ENCODE data around the gene IRF2. TPM values are rescaled to one million over a fixed set of nuclear protein-coding genes. Genes with fewer than 3 reads are reported as not detected.
A peak's percentile ranks its signal among the peaks of the same experiment; 100 is the strongest.

IRF2 gene
- total RNA-seq, 1 donor from 2014 or later, result 18.8 TPM

- H3K27me3 ChIP-seq (ENCODE audit: control insufficient read depth in 3 of 3, insufficient read depth in 3 of 3, low read length in 3 of 3), result no peaks in the 10 kb centered on the region
- H3K36me3 ChIP-seq (ENCODE audit: control insufficient read depth in 3 of 3, insufficient read depth in 3 of 3, low read length in 3 of 3), result no peaks in the 10 kb centered on the region
- no peak overlapping the region for H3K27ac ChIP-seq (ENCODE audit: low read depth, low read length)
- no peak overlapping the region for H3K9ac ChIP-seq (ENCODE audit: low read depth in 1 of 3, low read length in 3 of 3)
- peaks cover 4 to 19% (median 6%) of the 10 kb centered on the region in 3 donors for H3K4me1 ChIP-seq (ENCODE audit: control insufficient read depth in 3 of 3, insufficient read depth in 3 of 3, low read length in 3 of 3)
- H3K9me3 ChIP-seq (ENCODE audit: control insufficient read depth in 3 of 3, low read length in 3 of 3), result no peaks in the 10 kb centered on the region
- H3K4me3 ChIP-seq (ENCODE audit: low read length in 3 of 3), result no peak overlapping the region
These were observed 111.1 kb downstream of the IRF2 start for GRCh38 chr4:184363258-184363657.

- Histone ChIP-seq H3K9ac (ENCODE audit: low read depth in 1 of 3, low read length in 3 of 3) (no peak overlapping the region), H3K4me3 (ENCODE audit: low read length in 3 of 3) (no peak overlapping the region), H3K27ac (ENCODE audit: low read depth, low read length) (no peak overlapping the region), H3K36me3 (ENCODE audit: control insufficient read depth in 3 of 3, insufficient read depth in 3 of 3, low read length in 3 of 3) (no peaks in the 10 kb centered on the region), H3K27me3 (ENCODE audit: control insufficient read depth in 3 of 3, insufficient read depth in 3 of 3, low read length in 3 of 3) (no peaks in the 10 kb centered on the region), H3K4me1 (ENCODE audit: control insufficient read depth in 3 of 3, insufficient read depth in 3 of 3, low read length in 3 of 3) (peaks cover 4 to 21% (median 8%) of the 10 kb centered on the region in 3 donors), H3K9me3 (ENCODE audit: control insufficient read depth in 3 of 3, low read length in 3 of 3) (no peaks in the 10 kb centered on the region)
These were observed 112.0 kb downstream of the IRF2 start for GRCh38 chr4:184362396-184362795.

GRCh38 chr4:184361443-184361842, 112.9 kb downstream of the IRF2 start:
- Histone ChIP-seq H3K27me3 (ENCODE audit: control insufficient read depth in 3 of 3, insufficient read depth in 3 of 3, low read length in 3 of 3) (no peaks in the 10 kb centered on the region), H3K4me3 (ENCODE audit: low read length in 3 of 3) (no peak overlapping the region), H3K4me1 (ENCODE audit: control insufficient read depth in 3 of 3, insufficient read depth in 3 of 3, low read length in 3 of 3) (peaks cover 4 to 21% (median 8%) of the 10 kb centered on the region in 3 donors), H3K9me3 (ENCODE audit: control insufficient read depth in 3 of 3, low read length in 3 of 3) (no peaks in the 10 kb centered on the region), H3K36me3 (ENCODE audit: control insufficient read depth in 3 of 3, insufficient read depth in 3 of 3, low read length in 3 of 3) (no peaks in the 10 kb centered on the region), H3K27ac (ENCODE audit: low read depth, low read length) (no peak overlapping the region), H3K9ac (ENCODE audit: low read depth in 1 of 3, low read length in 3 of 3) (no peak overlapping the region)

DNA sequence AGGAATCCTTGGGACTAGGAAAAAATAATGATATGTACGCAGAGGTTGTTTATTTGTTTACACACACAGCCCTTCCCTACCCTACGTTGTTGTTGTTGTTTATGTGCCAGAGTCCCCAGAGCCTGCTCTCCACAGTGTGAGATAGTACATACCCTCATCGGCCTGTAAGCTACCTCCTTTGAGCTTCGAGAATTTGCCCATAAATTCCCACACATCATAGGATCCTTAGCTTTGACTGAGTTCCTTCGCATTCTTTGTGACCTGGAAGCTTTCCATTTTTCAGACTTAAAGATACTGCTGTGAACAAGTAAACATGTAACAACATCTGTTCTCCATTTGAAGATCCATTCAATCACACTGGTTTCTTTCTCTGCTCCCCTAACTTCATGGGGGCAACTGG, 114.5 kb downstream of the IRF2 start:
- Histone ChIP-seq H3K9me3 (ENCODE audit: control insufficient read depth in 3 of 3, low read length in 3 of 3) (no peaks in the 10 kb centered on the region), H3K27ac (ENCODE audit: low read depth, low read length) (no peak overlapping the region), H3K4me3 (ENCODE audit: low read length in 3 of 3) (no peak overlapping the region), H3K9ac (ENCODE audit: low read depth in 1 of 3, low read length in 3 of 3) (no peak overlapping the region), H3K4me1 (ENCODE audit: control insufficient read depth in 3 of 3, insufficient read depth in 3 of 3, low read length in 3 of 3) (peaks cover 12 to 26% (median 12%) of the 10 kb centered on the region in 3 donors), H3K36me3 (ENCODE audit: control insufficient read depth in 3 of 3, insufficient read depth in 3 of 3, low read length in 3 of 3) (no peaks in the 10 kb centered on the region), H3K27me3 (ENCODE audit: control insufficient read depth in 3 of 3, insufficient read depth in 3 of 3, low read length in 3 of 3) (no peaks in the 10 kb centered on the region)

- H3K9ac ChIP-seq (ENCODE audit: low read depth in 1 of 3, low read length in 3 of 3), result peak overlapping the region in 1 of 3 donors; percentile 15
- H3K4me1 ChIP-seq (ENCODE audit: control insufficient read depth in 3 of 3, insufficient read depth in 3 of 3, low read length in 3 of 3), result peaks cover 12 to 31% (median 12%) of the 10 kb centered on the region in 3 donors
- H3K36me3 ChIP-seq (ENCODE audit: control insufficient read depth in 3 of 3, insufficient read depth in 3 of 3, low read length in 3 of 3), result no peaks in the 10 kb centered on the region
- H3K27ac ChIP-seq (ENCODE audit: low read depth, low read length), result peak overlapping the region; percentile 37
- H3K4me3 ChIP-seq (ENCODE audit: low read length in 3 of 3), result no peak overlapping the region
- H3K27me3 ChIP-seq (ENCODE audit: control insufficient read depth in 3 of 3, insufficient read depth in 3 of 3, low read length in 3 of 3), result no peaks in the 10 kb centered on the region
- no peaks in the 10 kb centered on the region for H3K9me3 ChIP-seq (ENCODE audit: control insufficient read depth in 3 of 3, low read length in 3 of 3)
These were observed 115.7 kb downstream of the IRF2 start for GRCh38 chr4:184358521-184359232.

DNA sequence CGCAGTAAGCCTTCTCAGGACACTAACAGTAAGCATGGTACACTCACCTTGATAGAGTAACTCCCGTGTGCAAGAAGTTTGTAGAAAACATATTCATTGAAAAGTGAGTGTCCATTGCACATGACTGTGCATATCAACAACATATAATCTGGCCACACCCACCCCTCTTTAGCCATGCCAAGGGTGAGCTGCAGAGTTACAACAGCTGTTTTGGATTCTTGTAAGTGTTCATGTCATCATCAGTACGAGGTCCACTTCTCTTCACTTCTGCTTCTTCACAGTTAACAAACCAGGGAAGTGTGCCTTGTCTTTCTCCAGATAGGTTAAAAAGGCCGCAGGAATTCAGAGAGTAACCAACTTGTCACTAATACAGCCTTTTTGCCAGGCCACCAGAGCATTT, 116.6 kb downstream of the IRF2 start:
- no peak overlapping the region for H3K4me3 ChIP-seq (ENCODE audit: low read length in 3 of 3)
- H3K27ac ChIP-seq (ENCODE audit: low read depth, low read length), result no peak overlapping the region
- H3K9ac ChIP-seq (ENCODE audit: low read depth in 1 of 3, low read length in 3 of 3), result no peak overlapping the region
- H3K4me1 ChIP-seq (ENCODE audit: control insufficient read depth in 3 of 3, insufficient read depth in 3 of 3, low read length in 3 of 3), result peaks cover 12 to 31% (median 12%) of the 10 kb centered on the region in 3 donors
- H3K27me3 ChIP-seq (ENCODE audit: control insufficient read depth in 3 of 3, insufficient read depth in 3 of 3, low read length in 3 of 3), result no peaks in the 10 kb centered on the region
- H3K36me3 ChIP-seq (ENCODE audit: control insufficient read depth in 3 of 3, insufficient read depth in 3 of 3, low read length in 3 of 3), result no peaks in the 10 kb centered on the region
- H3K9me3 ChIP-seq (ENCODE audit: control insufficient read depth in 3 of 3, low read length in 3 of 3), result no peaks in the 10 kb centered on the region

- peaks cover 12 to 26% (median 12%) of the 10 kb centered on the region in 3 donors for H3K4me1 ChIP-seq (ENCODE audit: control insufficient read depth in 3 of 3, insufficient read depth in 3 of 3, low read length in 3 of 3)
- H3K36me3 ChIP-seq (ENCODE audit: control insufficient read depth in 3 of 3, insufficient read depth in 3 of 3, low read length in 3 of 3), result no peaks in the 10 kb centered on the region
- H3K9me3 ChIP-seq (ENCODE audit: control insufficient read depth in 3 of 3, low read length in 3 of 3), result no peaks in the 10 kb centered on the region
- no peaks in the 10 kb centered on the region for H3K27me3 ChIP-seq (ENCODE audit: control insufficient read depth in 3 of 3, insufficient read depth in 3 of 3, low read length in 3 of 3)
- H3K4me3 ChIP-seq (ENCODE audit: low read length in 3 of 3), result no peak overlapping the region
- H3K9ac ChIP-seq (ENCODE audit: low read depth in 1 of 3, low read length in 3 of 3), result no peak overlapping the region
- no peak overlapping the region for H3K27ac ChIP-seq (ENCODE audit: low read depth, low read length)
These were observed 117.2 kb downstream of the IRF2 start for GRCh38 chr4:184357165-184357564.

DNA sequence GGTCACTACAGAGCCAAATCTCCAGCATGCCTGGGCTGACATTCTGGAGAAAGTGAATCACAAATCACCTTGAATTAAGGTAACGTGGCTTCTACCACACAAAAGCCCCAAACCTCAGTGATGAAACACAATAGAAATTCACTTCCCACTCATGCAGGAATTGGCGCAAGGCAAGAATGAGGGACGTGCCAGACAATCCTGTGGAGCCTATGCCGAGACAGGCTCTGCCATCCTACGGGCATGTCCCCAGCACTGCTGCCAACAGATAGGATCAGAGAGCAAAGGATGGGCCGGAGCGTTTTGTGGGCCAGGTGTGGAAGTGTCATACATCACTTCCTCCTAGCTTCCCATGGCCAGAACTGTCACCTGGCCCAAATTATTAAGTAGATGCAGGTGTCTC, 118.0 kb downstream of the IRF2 start:
- Histone ChIP-seq H3K27me3 (ENCODE audit: control insufficient read depth in 3 of 3, insufficient read depth in 3 of 3, low read length in 3 of 3) (no peaks in the 10 kb centered on the region), H3K4me1 (ENCODE audit: control insufficient read depth in 3 of 3, insufficient read depth in 3 of 3, low read length in 3 of 3) (peaks cover 9 to 20% (median 12%) of the 10 kb centered on the region in 3 donors), H3K27ac (ENCODE audit: low read depth, low read length) (no peak overlapping the region), H3K36me3 (ENCODE audit: control insufficient read depth in 3 of 3, insufficient read depth in 3 of 3, low read length in 3 of 3) (no peaks in the 10 kb centered on the region), H3K9ac (ENCODE audit: low read depth in 1 of 3, low read length in 3 of 3) (no peak overlapping the region), H3K4me3 (ENCODE audit: low read length in 3 of 3) (no peak overlapping the region), H3K9me3 (ENCODE audit: control insufficient read depth in 3 of 3, low read length in 3 of 3) (no peaks in the 10 kb centered on the region)

GRCh38 chr4:184355857-184356256, 118.5 kb downstream of the IRF2 start:
- Histone ChIP-seq H3K9me3 (ENCODE audit: control insufficient read depth in 3 of 3, low read length in 3 of 3) (no peaks in the 10 kb centered on the region), H3K9ac (ENCODE audit: low read depth in 1 of 3, low read length in 3 of 3) (no peak overlapping the region), H3K4me3 (ENCODE audit: low read length in 3 of 3) (no peak overlapping the region), H3K27me3 (ENCODE audit: control insufficient read depth in 3 of 3, insufficient read depth in 3 of 3, low read length in 3 of 3) (no peaks in the 10 kb centered on the region), H3K27ac (ENCODE audit: low read depth, low read length) (peak overlapping the region; percentile 31), H3K4me1 (ENCODE audit: control insufficient read depth in 3 of 3, insufficient read depth in 3 of 3, low read length in 3 of 3) (peaks cover 9 to 20% (median 12%) of the 10 kb centered on the region in 3 donors), H3K36me3 (ENCODE audit: control insufficient read depth in 3 of 3, insufficient read depth in 3 of 3, low read length in 3 of 3) (no peaks in the 10 kb centered on the region)

- H3K27me3 ChIP-seq (ENCODE audit: control insufficient read depth in 3 of 3, insufficient read depth in 3 of 3, low read length in 3 of 3), result no peaks in the 10 kb centered on the region
- peaks cover 9 to 20% (median 12%) of the 10 kb centered on the region in 3 donors for H3K4me1 ChIP-seq (ENCODE audit: control insufficient read depth in 3 of 3, insufficient read depth in 3 of 3, low read length in 3 of 3)
- H3K27ac ChIP-seq (ENCODE audit: low read depth, low read length), result peak overlapping the region; percentile 61
- no peaks in the 10 kb centered on the region for H3K9me3 ChIP-seq (ENCODE audit: control insufficient read depth in 3 of 3, low read length in 3 of 3)
- H3K9ac ChIP-seq (ENCODE audit: low read depth in 1 of 3, low read length in 3 of 3), result no peak overlapping the region
- H3K36me3 ChIP-seq (ENCODE audit: control insufficient read depth in 3 of 3, insufficient read depth in 3 of 3, low read length in 3 of 3), result no peaks in the 10 kb centered on the region
- H3K4me3 ChIP-seq (ENCODE audit: low read length in 3 of 3), result no peak overlapping the region
These were observed 119.2 kb downstream of the IRF2 start for GRCh38 chr4:184355111-184355604.
